Uterus (tissue), 2 donors: Measurements from ENCODE around the gene CFAP92.

ENCODE experiments used
- POLR2A ChIP-seq, 2 donors: fragments of 450-650 bp; IDR thresholded peaks; one replicate each; pipeline ENCODE4 v1.6.1; 2016; ENCODE audit warnings: antibody characterized with exemption in 2 of 2, mild to moderate bottlenecking in 1 of 2, moderate library complexity in 1 of 2
- TF ChIP-seq, protein P1 (sequence below), 4 experiments: fragments of 200-600 bp in 2 of 4; fragments of 450-650 bp in 2 of 4; sonication (generic) in 2 of 4; IDR thresholded peaks; one replicate each; pipeline ENCODE4 v1.5.1; 2016 to 2019; ENCODE audit warnings: antibody characterized with exemption in 4 of 4, mild to moderate bottlenecking in 2 of 4, moderate library complexity in 1 of 4

DNA sequence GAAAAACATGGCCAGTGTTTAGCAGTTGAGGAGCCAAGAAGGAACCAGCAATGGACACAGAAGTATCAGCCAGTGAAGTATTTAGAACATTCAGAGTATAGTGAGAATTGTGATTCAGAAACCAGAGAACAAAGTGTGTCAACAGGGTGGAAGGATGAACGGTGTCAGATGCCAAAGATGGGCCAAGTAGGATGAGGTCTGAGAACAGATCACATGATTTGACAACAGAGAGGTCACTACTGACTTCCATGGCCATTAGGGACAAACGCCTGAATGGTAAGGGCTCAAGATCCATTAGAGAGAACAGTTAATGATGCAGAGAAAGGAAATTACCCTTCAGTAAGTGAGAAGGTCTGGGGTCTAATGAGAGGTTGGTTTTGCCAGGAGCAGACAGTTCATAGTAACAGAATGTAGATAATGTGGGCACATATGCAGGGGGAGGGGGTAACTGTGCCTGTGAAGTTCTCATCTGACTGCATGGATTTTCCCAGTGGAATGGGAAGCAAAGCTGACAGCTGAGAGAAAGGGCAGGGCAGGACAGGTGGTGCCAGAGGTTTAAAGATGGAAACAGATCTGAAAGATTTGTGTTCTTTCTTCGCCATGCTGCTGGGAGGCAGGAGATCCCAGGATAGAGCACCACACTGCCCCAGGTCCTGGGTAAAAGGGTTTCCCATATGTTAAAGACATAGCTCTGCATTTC, 119.2 kb downstream of the CFAP92 start:
- TF ChIP-seq, protein P1, sequence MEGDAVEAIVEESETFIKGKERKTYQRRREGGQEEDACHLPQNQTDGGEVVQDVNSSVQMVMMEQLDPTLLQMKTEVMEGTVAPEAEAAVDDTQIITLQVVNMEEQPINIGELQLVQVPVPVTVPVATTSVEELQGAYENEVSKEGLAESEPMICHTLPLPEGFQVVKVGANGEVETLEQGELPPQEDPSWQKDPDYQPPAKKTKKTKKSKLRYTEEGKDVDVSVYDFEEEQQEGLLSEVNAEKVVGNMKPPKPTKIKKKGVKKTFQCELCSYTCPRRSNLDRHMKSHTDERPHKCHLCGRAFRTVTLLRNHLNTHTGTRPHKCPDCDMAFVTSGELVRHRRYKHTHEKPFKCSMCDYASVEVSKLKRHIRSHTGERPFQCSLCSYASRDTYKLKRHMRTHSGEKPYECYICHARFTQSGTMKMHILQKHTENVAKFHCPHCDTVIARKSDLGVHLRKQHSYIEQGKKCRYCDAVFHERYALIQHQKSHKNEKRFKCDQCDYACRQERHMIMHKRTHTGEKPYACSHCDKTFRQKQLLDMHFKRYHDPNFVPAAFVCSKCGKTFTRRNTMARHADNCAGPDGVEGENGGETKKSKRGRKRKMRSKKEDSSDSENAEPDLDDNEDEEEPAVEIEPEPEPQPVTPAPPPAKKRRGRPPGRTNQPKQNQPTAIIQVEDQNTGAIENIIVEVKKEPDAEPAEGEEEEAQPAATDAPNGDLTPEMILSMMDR (IDR thresholded peaks at IDR 0.05): no peak
- TF ChIP-seq POLR2A (IDR thresholded peaks at IDR 0.05): no peak
